Activated CD8-positive, alpha-beta memory T cell treated with anti-CD3 and anti-CD28 coated beads for 4 hours (primary cell): ENCODE measurements around the gene DCDC1.

Experiments used
- DNase-seq, 2 donors: peaks; one replicate each; pipeline ENCODE4 v3.0.0-alpha.2; 2020; ENCODE audit warnings: low read depth in 2 of 2

DCDC1 gene

DNA sequence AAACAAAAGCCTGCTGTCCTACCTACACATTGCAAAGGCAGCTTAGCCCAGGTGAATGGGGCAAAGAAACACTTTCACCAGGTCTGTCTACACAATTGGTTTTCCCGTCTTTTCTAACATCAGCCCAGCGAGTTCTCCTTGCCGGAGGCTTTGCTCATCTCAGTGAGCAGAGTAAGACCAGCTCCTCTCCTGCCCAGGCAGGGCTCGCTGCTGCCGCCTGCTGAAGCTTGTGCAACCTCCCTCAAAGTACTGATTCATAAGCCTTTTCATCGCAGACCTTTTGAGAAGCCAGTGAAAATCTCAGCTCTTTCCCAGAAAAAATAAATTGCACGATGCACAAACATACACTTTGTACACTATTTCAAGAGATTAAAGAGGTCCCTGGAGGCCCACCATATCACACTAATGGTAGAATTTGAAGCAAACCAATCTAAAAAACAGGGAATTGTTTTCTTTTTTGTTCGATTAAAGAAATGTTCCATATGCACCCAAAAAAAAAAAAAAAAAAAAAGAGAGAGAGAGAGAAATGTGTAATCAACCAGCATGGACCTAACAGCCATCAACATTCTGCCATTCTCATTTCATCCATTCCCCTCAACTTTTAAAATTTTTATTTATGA is 455.3 kb downstream of the DCDC1 start:
- no peak for DNase-seq

DNA sequence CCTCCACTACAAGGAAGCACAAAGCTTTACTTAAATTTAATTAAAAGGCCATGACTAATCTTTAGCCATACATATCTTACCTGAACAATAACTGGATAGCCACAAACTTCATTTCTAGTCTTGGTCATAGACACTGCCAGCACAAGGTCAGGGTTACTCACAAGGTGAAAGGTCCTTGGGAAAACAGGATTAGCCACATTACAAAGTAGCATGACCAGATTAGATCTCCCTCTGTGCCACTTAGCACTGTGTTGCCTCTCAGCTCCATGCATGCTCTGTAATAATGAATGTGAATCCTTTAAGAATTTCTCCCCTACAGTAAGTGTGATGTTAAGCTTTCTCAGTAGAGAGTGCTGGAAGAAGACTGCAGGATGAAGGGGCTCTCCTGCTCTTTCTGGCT is 458.3 kb downstream of the DCDC1 start:
- no peak for DNase-seq

DNA sequence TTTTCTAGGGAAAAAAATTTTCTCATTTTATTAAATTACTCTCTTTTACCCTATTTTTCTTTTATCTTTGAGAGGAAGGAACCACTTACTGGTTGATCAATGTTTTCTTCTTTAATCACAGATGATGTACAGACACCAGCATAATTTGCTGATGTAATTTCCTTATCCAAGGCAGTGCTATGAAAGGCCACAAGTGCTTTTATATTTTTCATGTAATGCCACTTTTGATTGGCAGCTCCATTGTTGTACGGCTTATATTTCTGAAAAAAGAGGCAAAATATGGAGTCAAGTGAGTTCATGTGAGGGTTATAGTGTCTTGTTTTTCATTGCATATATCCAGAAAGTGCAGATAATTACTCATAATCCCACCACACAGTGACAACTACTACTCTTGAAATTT is 460.7 kb downstream of the DCDC1 start:
- DNase-seq = no peak

GRCh38 chr11:30908272-30908671 is 461.3 kb downstream of the DCDC1 start:
- no peak for DNase-seq

DNA sequence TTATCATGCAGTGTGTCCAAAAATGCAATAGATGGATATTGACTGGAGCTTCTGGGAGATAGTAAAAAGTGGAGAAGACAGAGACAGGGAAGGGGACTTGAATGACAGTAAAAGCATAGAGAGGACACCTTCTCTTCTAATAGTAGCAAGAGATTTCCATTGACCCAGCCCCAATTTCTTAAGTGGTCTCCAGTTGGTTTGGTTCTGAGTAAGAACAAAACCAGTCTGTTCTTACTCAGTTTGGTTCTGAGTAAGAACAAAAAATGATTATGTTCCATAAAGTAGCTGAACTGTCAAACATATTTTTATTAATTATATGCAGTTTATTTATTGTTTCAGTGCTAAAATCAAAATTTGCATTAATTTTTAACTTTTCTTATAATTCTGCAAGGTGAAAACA is 466.6 kb downstream of the DCDC1 start:
- DNase-seq = no peak

DNA sequence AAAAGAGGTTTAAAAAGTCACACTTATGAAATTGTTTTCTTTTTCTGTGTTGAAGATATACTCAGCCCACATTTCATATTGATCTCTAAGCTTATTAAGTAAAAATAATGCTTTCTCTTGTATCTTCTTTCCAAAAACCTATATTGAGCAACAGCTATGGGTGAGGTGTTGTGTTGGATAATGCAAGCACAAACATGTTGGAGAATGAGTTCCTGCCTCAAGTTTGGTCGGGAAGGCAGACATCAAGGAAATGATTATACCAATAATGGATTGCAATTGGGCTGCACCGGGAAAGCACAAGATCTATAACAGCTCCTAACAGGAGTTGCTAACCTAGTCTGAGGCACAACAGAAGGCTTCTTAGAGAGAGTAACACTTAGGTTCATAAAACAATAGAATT is 474.5 kb downstream of the DCDC1 start:
- no peak for DNase-seq

- no peak for DNase-seq
Measured at GRCh38 chr11:30893318-30893717, 476.2 kb downstream of the DCDC1 start.

DNA sequence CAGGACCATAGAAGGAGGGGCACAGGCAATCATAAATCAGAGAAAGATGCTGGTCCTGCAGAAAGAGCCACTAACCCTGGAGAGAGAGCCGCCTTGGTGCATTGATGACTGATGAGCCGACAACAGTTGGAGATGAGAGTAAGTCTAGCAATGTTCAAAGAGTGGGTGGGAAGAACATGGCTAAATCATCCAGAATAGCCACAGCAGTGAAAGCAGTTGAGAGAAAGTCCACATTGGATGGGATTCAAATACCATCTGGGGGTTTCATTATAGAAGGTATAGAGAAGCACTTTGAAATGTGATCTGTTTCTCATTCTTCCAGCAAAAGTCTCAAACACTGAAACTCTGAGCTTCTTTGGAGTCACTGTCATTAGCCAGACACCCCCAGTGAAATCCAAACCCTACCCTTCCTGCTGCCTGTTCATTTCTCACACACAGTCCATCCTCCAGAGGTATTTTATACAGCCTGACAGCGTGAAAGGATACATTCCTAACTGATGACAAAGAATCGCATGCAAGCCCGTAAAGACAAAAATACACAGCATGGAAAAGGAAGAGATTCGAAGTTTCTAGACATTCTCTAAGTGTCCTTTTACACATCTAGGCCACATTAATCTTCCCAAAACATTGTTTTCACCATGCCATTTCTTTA is 480.3 kb downstream of the DCDC1 start:
- DNase-seq = no peak

DNA sequence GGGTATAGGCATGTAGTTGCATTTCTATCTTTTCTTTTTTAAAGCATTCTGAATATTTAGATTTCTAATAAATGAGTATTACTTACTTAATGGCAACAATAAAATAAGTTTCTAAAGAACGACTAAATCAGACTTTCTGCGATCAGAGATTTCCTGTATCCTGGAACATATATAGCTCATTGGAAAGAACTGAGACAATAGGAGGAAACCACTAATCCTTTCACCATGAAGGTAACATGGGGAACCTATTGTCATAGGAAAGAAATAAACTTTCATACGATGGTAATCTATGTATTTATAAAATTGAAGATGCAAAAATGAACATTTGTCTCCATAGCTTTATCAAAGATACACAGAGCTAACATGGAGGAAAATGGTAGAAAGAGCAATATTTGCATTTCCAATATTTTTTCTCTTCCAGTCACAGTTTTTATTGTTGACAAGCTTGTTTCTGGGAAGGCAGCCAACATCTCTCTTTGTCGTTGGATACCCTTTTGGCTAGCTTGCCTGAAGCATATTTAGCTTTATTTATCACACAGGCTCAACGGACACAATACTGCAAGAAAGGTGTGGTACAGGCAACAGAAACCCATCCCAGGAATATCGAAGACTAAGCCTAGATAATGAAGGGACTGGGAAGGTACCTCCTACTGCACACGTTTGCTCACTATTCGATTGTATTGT is 490.1 kb downstream of the DCDC1 start:
- no peak for DNase-seq

GRCh38 chr11:30878400-30878799 is 491.1 kb downstream of the DCDC1 start:
- no peak for DNase-seq

DNA sequence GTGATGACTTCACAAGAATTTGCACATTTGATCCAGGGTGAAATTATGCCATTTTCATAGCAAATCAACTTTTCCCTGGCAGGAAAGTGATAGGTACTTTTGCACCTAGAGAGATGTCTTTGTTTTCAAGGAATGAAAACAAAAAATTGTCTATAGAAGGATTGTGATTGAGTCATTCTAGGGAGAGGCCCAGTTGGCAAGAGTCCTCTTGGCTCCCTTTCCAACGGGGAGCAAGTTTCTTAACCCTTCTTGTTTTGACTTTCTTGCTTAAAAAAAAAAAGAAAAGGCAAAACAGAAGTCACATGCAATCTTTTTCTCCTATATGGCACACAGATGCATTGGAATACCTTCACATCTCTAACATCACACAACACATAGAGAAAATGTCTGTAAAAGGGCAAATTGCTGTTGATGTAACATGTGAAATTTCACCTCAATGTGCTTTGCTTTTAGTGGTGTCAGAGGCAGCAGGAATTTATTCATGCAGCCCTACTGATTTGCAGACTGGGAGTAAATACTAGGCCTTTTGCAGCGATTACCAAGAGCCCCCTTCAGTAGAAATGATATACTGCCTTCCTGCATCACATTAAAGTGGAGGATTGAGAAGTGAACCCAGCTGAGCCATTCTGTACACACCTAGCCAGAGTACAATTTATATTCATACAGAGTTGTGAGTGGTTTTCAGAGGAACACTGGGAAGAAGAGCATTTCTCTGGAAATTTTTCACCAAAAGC is 492.7 kb downstream of the DCDC1 start:
- no peak for DNase-seq

- DNase-seq = no peak
Measured at GRCh38 chr11:30876228-30876627, 493.3 kb downstream of the DCDC1 start.

DNA sequence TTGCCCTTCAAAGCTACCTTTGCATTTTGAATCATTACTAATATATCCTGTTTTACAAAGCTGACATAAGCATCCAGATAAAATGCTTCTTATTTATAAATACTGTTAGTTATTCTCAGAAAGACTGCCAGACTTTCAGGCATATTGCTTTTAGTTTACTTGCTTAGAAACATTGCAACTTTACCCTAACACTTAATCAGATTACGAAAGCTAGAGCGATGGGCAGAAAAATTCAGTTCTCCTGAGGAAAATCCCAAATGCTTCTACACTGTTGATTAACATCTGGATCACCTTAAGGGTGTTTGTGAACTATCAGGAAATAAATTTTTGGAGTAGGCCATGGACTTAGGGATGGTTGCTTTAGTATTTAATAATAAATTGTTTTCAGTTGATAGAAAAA is 493.7 kb downstream of the DCDC1 start:
- DNase-seq = no peak

DNA sequence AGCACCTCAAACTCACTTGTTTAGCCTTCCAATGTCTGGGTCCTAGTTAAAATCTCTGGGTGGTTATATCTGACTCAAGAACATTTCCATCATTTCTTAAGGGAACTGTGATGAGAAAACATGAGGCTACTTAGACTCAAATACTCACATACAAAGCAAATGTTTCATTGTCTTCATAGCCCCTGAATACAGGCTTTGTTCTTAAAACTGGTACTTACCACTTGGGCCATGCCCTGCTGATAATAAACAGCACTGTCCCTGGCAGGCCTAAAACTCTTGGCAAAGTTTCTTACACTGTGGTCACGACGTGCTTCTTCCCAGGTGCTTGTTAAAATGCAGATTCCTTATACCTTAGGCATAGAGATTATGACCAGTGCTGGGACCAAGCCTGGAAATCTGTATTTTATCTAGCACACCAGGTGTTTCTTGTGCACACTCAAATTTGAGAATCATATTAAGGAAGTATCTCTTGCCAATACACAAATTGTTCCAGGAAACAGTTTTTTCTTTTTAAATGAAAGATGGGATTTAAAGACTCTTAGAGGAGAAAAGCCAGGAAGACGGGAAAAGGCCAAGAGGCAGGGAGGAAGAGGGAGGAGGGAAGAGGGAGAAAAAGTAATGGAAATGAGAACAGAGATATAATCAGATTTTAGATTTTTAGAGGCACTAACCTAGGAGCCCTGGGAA is 495.5 kb downstream of the DCDC1 start:
- DNase-seq = no peak

DNA sequence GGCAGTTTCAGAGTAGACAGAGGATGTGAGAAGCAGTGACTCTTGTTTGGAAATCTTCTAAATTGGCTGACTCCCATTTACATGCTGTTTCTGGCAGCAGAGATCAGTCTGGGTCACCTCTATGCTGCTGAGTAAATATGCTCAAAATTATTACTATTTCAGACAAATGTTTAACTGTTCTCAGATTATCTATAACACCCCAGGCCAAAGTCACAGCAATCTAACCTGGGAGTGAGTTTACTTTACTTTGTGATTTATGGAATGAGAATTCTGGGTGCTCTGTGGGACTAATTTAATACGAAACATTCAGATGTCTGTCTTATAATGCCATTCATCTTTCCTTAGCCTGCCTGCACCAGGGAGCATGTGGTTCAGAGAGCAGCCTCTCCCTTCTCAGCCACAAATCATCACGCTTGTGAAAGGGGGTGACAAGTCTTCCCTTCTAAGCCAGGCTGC is 500.9 kb downstream of the DCDC1 start:
- no peak for DNase-seq

DNA sequence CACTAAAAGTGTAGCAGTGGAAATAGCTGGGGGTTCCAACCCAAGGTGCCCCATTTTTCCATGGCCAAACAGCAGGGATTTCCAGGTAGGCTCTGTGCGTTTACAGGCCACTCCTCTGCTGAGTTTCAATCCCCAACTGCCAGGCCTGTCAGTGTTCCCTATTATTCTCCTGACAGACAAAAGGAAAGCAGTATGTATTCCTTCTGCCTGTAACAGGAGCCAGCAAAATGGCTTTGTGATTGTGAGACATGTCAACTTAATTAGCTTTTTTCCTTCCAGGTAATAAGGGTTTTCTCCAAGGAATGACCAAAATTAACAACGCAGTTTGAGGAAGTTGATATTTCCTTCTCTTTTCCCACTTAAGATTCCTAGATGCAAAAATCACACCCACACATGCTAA is 506.3 kb downstream of the DCDC1 start:
- no peak for DNase-seq

- no peak for DNase-seq
Measured at GRCh38 chr11:30861531-30861930, 508.0 kb downstream of the DCDC1 start.

DNA sequence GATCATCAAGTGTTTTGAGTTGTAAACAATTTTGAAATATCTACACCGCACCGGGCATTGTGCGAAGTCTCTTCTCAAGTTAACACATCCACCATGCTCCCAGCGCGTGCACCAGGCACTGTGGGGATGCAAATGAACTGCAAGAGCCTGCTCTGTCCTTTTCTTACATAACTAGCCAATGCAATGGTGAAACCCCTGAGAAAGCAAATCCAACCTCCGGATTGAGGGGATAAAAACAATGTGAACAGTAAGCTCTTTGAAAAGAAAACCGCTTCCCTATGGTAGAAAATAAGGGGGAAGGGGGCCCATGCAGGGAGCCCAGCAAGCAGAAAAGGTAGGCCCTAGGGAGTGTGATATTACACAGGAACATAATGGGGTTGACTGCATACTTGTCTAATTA is 508.5 kb downstream of the DCDC1 start:
- DNase-seq = no peak

GRCh38 chr11:30860146-30860545 is 509.4 kb downstream of the DCDC1 start:
- DNase-seq = no peak

DNA sequence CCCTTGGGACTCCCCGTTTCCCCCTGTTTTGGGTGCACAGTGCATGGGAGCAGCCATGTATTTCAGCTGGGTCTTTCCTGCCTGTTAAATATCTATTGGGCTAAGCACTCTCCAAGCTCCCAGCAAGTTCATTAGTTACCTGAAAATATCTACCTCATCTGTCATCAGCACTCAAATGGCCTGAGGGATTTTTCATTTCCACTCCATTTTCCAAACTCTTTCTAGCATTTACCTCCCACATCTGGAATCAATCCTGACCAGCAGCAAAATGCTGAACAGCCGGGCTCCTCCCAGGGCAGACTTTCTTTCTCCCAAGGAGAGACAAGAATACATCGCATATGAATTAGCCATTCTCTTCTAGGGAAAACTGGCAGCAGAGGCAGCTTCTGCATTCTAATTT is 509.9 kb downstream of the DCDC1 start:
- DNase-seq = no peak

DNA sequence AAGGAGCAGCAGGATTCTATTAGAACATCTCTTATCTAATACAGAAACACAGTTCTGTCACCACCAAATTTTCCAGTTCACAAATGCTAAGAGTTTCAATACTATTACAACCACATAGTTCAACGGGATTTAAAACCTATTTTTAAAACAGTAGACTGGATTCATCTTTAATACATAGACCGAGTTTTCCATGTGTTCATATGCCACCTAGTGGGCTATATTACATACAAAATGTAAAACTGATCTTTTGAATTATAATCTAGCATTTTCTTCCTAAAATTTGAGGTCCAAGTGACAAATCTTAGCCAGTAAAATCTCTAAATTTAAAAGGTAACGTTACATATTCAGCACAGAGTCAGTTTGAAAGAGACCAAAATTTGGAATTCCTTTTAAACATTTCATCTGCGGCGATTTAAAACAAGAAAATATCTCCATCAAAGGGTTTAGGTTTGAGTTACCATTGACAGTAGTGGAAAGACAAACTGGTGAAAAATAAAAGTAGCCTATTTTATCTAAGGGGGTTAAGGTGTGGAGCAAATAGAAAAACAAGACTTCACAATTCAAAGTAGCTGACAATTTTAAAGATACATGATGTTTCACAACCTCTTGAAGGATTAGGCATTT is 514.0 kb downstream of the DCDC1 start:
- no peak for DNase-seq

DNA sequence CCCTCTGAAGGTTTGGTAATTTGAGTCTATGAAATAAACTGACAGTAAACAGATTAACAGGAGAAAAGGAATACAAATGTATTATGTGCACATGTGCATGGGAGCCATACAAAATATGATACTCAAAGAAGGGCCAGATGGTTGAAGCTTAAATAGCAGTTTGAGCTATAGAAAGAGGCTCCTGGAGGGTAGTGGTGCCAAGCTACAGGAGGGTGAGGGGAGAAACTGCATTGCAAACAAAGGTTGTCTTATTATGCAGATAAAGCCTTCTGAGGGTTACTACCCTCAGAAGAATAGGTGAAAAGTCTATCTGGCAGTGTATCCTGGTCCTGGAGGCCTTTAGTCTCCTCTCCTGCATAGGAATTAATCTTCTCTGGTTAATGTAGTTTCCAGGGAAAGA is 516.1 kb downstream of the DCDC1 start:
- DNase-seq = no peak
